Nephron (organoid): ENCODE data around the gene PRDM16.

Source experiments
- H3K27ac Mint-ChIP-seq, 3 experiments: 2 replicates each; pipeline ENCODE4 v1.8.0; 2020; ENCODE audit warnings: mixed read lengths in 3 of 3, mild to moderate bottlenecking in 2 of 3, moderate library complexity in 1 of 3
- H3K27me3 Mint-ChIP-seq: 2 replicates; pipeline ENCODE4 v1.8.0; 2021; ENCODE audit warnings: low read depth, mild to moderate bottlenecking, moderate library complexity, mixed read lengths
- H3K36me3 Mint-ChIP-seq: 2 replicates; pipeline ENCODE4 v1.8.0; 2020; ENCODE audit warnings: low read depth, mixed read lengths
- H3K4me1 Mint-ChIP-seq: 2 replicates; pipeline ENCODE4 v1.8.0; 2020; ENCODE audit warnings: mixed read lengths
- H3K4me3 Mint-ChIP-seq, 3 experiments: 2 replicates each; pipeline ENCODE4 v1.8.0; 2020; ENCODE audit warnings: mild to moderate bottlenecking in 3 of 3, mixed read lengths in 3 of 3, moderate library complexity in 2 of 3
- H3K9me3 Mint-ChIP-seq: 2 replicates; pipeline ENCODE4 v1.8.0; 2020; ENCODE audit warnings: mixed read lengths
- TF ChIP-seq, protein P1 (sequence below), 3 experiments: fragments of 200-600 bp; sonication (generic); IDR thresholded peaks; one replicate each; pipeline ENCODE4 v1.5.0; 2021; ENCODE audit warnings: antibody characterized with exemption in 3 of 3; ENCODE audit not compliant: unreplicated experiment in 3 of 3

Gene PRDM16

DNA sequence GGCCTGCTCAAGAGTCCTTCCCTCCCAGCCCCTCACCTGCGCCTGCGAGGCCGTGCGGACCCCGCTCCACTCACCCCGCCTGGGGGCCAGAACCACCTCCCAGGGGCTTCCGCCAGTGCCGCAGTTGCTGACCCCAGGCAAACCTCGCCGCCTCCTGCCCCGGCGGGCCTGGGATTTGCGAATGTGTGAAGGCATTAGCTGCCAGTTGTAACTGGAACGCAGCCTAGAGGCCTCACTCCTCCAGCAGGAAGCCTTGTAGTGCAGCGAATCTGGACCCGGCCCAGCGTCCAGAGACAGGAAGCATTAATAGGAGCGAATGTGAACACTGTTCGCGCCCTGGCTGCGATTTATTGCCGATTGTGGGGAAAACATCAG, 244.6 kb downstream of the PRDM16 start:
- TF ChIP-seq, protein P1, sequence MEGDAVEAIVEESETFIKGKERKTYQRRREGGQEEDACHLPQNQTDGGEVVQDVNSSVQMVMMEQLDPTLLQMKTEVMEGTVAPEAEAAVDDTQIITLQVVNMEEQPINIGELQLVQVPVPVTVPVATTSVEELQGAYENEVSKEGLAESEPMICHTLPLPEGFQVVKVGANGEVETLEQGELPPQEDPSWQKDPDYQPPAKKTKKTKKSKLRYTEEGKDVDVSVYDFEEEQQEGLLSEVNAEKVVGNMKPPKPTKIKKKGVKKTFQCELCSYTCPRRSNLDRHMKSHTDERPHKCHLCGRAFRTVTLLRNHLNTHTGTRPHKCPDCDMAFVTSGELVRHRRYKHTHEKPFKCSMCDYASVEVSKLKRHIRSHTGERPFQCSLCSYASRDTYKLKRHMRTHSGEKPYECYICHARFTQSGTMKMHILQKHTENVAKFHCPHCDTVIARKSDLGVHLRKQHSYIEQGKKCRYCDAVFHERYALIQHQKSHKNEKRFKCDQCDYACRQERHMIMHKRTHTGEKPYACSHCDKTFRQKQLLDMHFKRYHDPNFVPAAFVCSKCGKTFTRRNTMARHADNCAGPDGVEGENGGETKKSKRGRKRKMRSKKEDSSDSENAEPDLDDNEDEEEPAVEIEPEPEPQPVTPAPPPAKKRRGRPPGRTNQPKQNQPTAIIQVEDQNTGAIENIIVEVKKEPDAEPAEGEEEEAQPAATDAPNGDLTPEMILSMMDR (IDR thresholded peaks at IDR 0.05; ENCODE audit: unreplicated experiment in 3 of 3), result no peak
- Mint-ChIP-seq H3K27ac (peak overlapping the region; percentile 59 to 88 (median 84)), H3K27me3 (peaks cover 77% of the 10 kb centered on the region), H3K4me1 (peaks cover 53% of the 10 kb centered on the region), H3K9me3 (no peaks in the 10 kb centered on the region), H3K36me3 (no peaks in the 10 kb centered on the region), H3K4me3 (peak overlapping the region; percentile 58 to 72 (median 64))

DNA sequence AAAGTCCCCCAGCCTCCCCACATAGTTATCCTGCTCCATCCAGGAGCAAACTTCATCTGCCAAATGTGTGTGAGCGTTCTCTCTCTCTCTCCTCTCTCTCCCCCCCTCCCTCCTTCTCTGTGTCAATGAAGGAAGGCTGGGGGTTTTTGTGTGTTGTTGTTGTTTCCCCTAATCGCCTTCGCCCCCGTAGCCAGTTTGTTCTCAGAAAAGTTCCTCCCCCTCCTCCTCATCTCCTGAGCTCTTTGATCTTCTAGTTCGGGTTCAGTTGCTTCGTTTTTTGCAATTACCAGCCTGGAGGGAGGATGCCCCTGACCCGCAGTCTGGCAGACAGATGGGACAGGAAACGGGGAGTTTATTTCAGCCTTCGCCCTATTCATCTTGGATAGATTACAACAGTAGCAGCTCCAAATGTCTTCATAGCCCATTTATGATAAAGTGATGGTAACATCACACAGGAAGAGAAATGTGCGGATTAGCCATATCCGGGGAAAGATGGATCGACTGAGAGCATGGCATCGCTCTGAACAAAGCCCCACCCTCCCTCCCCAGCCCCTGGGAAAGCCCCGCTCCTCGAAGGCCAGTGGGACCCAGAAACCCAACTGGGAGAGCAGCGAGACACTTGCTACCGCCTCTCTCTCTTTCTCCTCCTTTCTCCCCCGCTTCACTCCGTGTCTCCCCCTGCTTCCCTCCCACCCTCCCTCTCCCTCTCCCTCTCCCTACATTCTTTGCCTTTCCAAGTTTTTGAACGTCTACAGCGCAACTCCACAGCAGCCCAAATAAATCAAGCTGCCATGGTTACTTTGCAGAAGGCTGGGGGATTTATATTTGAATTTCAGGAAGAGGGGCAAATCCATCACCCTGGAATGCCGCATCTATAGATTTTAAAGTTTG, 245.7 kb downstream of the PRDM16 start:
- Mint-ChIP-seq H3K27ac (peak overlapping the region; percentile 63 to 88 (median 84)), H3K27me3 (peaks cover 67% of the 10 kb centered on the region), H3K4me1 (peaks cover 60% of the 10 kb centered on the region), H3K36me3 (no peaks in the 10 kb centered on the region), H3K9me3 (no peaks in the 10 kb centered on the region), H3K4me3 (peak overlapping the region; percentile 49 to 76 (median 58))
- TF ChIP-seq, protein P1 (IDR thresholded peaks at IDR 0.05; ENCODE audit: unreplicated experiment in 3 of 3), result no peak

DNA sequence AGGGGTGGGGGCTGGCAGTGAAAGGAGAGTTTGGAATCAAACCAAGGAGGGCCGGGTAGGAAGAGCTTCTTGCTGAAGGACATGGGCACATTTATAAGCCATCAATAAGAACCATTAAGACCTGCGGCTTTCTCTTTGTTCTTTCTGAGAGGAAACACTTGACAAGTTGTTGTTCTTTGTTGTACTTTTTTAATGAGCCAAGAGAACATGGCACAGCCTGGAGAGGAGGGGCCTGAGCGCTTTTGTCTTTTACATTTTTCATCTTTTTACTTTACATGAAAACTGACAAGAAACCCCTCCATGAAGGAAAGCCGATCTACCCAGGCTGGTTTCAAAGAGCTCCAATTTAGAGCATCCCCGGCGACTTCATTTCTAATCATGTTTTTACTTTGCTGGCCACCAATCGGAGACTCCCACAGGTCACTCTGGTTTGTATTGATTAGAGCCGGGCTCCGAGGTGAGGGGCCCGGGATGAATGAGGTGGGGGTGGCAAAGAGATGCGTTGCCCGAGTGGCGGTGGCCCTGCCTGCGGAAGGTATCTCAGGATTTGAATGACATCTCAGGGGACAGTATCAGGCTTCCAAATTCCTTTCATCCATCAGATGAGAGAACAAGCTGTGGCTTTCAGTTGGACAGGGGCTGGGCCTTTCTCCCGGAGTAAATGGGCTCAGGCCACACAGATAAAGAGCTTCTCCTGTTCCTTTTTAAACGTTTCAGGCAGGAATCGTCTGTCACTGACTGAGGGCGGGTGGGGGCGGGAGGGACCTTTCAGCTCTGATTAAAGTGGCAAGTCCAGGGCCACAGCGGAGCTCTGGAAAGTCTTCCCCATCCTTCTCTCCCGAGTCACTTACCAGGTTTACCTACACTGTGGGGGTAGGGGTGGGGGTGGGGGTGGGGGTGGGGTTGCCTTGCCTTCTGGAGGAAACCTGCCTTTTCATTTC, 246.7 kb downstream of the PRDM16 start:
- Mint-ChIP-seq H3K36me3 (no peaks in the 10 kb centered on the region), H3K9me3 (no peaks in the 10 kb centered on the region), H3K4me1 (peaks cover 64% of the 10 kb centered on the region), H3K4me3 (peak overlapping the region; percentile 28 to 76 (median 58)), H3K27ac (peak overlapping the region; percentile 63 to 88 (median 83)), H3K27me3 (peaks cover 58% of the 10 kb centered on the region)
- TF ChIP-seq, protein P1 (IDR thresholded peaks at IDR 0.05; ENCODE audit: unreplicated experiment in 3 of 3), result no peak

DNA sequence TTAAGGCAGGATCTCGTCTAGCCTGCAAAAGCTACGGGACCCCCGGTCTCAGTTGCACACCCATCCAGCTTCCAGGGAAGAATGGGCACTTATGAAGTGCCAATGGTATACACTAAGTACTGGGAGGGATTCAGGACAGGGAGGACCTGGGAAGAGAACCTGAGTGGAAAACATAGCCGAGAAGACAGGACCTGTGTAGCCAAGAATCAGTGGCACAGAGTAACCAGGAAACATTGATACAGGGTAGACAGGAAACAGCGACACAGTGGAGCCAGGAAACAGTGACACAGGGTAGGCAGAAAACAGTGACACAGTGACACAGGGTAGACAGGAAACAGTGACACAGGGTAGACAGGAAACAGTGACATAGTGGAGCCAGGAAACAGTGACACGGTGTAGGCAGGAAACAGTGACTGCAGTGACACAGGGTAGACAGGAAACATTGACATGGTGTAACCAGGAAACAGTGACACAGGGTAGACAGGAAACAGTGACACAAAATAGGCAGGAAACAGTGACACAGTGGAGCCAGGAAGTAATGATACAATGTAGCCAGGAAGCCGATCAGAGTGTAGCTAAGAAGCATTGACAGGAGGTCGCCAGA, 247.4 kb downstream of the PRDM16 start:
- Mint-ChIP-seq H3K27me3 (peaks cover 50% of the 10 kb centered on the region), H3K4me3 (no peak overlapping the region), H3K4me1 (peaks cover 61% of the 10 kb centered on the region), H3K27ac (peak overlapping the region in 1 of 3 experiments; percentile 17), H3K9me3 (no peaks in the 10 kb centered on the region), H3K36me3 (no peaks in the 10 kb centered on the region)
- TF ChIP-seq, protein P1 (IDR thresholded peaks at IDR 0.05; ENCODE audit: unreplicated experiment in 3 of 3), result no peak

DNA sequence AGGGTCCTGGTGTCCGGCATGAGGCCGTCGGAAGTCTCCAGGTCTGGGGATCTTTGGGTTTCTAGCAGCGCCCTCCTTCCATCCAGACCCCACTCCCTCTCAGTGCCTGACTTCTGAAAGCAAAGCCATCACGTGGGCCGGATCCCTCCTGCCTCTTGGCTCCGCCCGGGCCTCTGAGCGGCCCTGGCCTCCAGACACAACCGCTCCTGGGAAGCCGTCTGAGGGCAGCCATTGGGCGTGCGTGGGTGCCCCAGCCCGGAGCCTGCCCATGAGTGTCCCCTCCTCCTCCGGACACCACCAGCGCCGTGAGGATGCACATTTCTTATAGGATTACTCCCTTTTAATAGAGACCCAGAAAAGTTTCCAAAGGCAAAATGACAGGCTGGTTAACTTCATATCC, 248.5 kb downstream of the PRDM16 start:
- H3K4me3 Mint-ChIP-seq, result no peak overlapping the region
- H3K36me3 Mint-ChIP-seq, result no peaks in the 10 kb centered on the region
- H3K27ac Mint-ChIP-seq, result no peak overlapping the region
- H3K27me3 Mint-ChIP-seq, result peaks cover 47% of the 10 kb centered on the region
- H3K9me3 Mint-ChIP-seq, result no peaks in the 10 kb centered on the region
- peaks cover 60% of the 10 kb centered on the region for H3K4me1 Mint-ChIP-seq
- TF ChIP-seq, protein P1 (IDR thresholded peaks at IDR 0.05; ENCODE audit: unreplicated experiment in 3 of 3), result no peak
